Upper lobe of left lung (tissue), 4 donors: Measurements from ENCODE around the gene GRIA1.

Experiments used
- EP300 ChIP-seq, 4 donors: sonication (generic); formaldehyde crosslinking; IDR thresholded peaks; one replicate each; pipeline ENCODE4 v1.5.1; 2017; ENCODE audit warnings: antibody characterized with exemption in 4 of 4, control low read depth in 2 of 4
- POLR2A ChIP-seq, 4 donors: fragments of 450-650 bp; IDR thresholded peaks; one replicate each; pipeline ENCODE4 v1.5.1; 2016 to 2017; ENCODE audit warnings: antibody characterized with exemption in 4 of 4, mild to moderate bottlenecking in 2 of 4
- TF ChIP-seq, protein P1 (sequence below), 6 experiments: fragments of 450-650 bp in 4 of 6; fragments of 200-600 bp in 2 of 6; sonication (generic) in 2 of 6; IDR thresholded peaks; one replicate each; pipeline ENCODE4 v1.5.1; 2016 to 2019; ENCODE audit warnings: antibody characterized with exemption in 6 of 6

- TF ChIP-seq, protein P1, sequence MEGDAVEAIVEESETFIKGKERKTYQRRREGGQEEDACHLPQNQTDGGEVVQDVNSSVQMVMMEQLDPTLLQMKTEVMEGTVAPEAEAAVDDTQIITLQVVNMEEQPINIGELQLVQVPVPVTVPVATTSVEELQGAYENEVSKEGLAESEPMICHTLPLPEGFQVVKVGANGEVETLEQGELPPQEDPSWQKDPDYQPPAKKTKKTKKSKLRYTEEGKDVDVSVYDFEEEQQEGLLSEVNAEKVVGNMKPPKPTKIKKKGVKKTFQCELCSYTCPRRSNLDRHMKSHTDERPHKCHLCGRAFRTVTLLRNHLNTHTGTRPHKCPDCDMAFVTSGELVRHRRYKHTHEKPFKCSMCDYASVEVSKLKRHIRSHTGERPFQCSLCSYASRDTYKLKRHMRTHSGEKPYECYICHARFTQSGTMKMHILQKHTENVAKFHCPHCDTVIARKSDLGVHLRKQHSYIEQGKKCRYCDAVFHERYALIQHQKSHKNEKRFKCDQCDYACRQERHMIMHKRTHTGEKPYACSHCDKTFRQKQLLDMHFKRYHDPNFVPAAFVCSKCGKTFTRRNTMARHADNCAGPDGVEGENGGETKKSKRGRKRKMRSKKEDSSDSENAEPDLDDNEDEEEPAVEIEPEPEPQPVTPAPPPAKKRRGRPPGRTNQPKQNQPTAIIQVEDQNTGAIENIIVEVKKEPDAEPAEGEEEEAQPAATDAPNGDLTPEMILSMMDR (IDR thresholded peaks at IDR 0.05), result no peak
- TF ChIP-seq POLR2A (IDR thresholded peaks at IDR 0.05) (no peak), EP300 (IDR thresholded peaks at IDR 0.05) (no peak)
These were observed 287.5 kb downstream of the GRIA1 start for GRCh38 chr5:153777681-153778581.
